Hepatic stellate cell (primary cell): Measurements from ENCODE around the gene CACNB4.

ENCODE experiments used
- DNase-seq: peaks from one replicate; pipeline ENCODE4 v3.0.0; 2011; ENCODE audit warnings: low spot score

CACNB4 gene

DNA sequence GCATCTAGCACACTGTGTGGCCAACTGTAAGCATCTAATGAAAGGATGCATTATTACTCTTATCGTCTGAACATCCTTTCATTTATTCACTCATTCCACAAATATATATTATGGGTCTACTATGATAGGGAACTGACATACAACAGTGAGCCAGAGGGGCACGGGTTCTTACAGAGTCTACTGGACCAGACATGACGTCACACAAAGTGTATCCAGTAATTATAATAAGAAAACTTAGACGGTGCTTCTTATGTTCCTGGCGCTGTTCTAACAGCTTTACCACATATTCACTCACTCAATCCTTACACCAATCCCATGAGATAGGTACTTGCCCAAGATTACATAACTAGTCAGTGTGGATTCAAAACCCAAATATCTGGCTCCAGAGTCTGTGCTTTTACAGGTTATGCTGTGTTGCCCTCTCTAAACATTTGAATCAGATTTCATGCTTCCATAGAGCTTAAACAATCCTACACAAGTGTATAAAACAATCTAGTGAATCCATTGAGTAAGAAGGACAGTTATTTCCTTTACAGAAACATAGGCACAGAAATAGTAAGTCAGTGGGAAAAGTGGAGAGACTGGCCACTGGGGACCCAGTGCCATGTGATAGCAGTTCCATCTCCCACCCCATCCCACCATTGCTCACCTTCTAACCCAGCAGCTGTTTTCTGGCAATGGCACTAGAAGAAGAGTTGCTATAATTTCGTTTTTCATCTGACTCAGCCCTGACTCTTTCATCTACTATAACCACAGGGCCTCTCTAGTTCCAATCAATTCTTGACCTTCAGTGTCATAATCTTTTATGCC is 246.4 kb downstream of the CACNB4 start:
- no peak for DNase-seq

DNA sequence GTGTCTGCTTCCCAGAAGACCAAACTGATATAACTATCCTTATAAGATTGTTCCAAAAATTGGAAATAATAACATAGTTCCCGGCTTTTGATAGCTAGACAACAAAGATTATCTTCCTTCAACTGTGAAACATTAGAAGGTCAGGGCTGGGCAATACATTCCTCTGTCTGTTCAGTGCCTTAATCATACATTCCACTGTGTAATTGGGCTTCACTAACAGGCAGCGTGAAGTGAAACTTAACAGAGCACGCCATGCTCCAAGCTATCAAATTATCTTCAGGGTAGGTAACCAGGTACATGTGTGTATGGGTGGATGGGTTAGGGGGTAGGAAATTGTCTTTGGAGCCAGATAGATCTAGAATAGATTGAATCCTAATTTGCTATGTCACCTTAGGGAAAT is 247.1 kb downstream of the CACNB4 start:
- no peak for DNase-seq

DNA sequence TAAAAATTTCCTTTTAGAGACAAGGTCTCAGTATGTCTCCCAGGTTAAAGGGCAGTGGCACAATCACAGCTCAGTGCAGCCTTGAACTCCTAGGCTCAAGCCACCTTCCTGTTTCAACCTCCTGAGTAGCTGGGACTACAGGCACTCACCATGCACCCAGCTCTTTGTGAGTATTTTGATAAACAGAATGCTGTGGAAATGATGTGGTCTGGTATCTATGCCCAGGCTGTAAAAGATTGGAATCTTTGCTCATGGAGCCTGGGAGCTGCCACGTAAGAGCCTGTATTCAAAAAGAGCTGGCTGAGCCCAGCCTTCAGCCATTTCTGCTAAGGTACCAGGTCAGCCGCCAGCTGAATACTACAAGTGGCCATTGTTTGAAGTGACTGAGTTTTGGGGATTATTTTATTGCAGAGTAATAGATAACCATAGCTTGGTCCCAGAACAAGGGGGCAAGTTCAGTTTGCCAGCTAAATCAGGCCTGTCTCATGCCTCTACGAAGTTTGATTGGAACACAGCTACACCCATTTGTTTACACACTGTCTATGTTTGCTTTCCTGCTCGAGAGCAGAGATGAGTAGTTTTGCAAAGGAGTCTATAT is 249.3 kb downstream of the CACNB4 start:
- no peak for DNase-seq

DNA sequence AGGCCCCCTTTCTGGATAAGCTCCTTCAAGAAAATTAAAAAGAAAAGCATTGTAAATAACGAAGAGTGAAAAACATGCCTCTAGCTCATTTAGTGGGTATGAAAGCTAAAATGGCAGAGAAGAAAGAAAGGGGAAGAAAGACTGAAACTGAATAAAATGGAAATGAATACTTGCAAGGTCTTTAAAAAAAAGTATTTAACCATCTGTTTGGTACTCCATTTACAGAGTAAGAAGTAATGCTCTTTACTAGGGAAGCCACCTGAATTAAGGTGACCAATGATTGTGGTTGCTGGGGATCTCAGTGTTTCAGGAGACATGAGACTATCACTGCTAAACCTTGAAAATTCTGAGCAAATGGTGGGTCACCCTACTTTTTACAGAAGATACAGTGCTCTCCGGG is 253.0 kb downstream of the CACNB4 start:
- no peak for DNase-seq

DNA sequence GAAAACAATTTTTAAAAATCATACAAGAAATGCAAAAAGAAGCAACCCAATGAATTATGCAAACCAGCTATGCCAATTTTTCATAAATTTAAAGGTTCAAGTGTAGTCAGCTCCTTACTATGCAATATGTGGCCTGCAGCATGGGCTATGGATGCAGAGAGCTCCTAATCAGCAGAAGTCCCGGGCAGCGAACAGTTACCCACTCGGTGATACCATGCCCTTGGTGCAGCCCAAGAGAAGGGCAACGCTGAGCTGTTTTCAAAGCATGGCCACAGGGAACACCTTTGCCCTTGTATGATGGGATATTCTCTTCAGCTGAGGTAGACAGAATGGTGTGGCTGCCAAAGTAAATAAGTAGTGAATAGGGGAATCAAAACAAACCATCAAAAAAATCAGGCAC is 253.4 kb downstream of the CACNB4 start:
- DNase-seq = no peak

DNA sequence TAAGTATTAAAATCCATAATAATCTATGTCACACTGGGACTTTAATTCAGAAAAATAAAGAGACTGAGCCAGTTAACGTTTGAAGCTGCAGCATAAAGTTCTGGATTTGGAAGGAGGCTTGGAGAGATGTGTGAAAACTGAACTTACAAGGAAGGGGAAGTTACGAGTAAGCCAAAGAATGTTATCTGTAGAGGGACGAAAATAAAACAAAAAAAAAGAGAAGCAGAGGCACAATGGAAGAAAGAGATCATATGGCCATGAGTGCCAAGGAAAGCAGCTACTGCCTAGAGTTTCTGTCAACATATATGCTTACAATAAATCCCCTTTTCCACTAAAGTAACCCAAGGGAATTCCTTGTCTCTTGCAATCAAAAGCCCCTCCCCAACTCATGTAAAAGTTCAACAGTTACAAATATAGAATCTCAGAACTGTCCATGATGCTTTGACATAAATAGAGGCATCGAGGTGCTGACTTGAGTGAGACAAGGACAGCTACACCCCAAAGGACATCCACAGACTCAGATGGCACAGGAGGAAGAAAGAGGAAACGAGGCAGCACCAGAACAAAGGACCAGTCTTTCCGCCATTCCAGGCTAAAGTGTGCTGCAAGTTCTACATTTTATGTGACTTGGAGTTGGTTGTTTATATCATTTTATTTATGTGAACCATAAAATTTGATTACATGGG is 254.5 kb downstream of the CACNB4 start:
- DNase-seq = no peak

DNA sequence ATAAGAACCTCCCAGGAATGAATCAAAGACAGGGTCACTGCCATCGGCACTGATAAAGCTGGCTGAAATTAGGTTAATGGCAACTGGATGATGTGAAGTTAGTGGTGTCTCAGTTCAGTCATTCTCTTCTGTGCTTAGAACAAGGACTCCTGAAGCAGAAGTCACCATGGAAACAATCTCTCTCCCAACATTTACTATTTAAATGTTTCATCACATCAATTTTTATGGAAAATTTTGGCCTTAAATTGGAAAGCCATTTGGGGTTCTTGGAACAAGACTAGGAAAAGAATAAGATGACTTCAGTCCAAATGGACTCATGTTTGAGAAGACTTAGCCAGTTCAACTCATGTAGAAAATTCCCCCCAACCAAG is 255.2 kb downstream of the CACNB4 start:
- no peak for DNase-seq

DNA sequence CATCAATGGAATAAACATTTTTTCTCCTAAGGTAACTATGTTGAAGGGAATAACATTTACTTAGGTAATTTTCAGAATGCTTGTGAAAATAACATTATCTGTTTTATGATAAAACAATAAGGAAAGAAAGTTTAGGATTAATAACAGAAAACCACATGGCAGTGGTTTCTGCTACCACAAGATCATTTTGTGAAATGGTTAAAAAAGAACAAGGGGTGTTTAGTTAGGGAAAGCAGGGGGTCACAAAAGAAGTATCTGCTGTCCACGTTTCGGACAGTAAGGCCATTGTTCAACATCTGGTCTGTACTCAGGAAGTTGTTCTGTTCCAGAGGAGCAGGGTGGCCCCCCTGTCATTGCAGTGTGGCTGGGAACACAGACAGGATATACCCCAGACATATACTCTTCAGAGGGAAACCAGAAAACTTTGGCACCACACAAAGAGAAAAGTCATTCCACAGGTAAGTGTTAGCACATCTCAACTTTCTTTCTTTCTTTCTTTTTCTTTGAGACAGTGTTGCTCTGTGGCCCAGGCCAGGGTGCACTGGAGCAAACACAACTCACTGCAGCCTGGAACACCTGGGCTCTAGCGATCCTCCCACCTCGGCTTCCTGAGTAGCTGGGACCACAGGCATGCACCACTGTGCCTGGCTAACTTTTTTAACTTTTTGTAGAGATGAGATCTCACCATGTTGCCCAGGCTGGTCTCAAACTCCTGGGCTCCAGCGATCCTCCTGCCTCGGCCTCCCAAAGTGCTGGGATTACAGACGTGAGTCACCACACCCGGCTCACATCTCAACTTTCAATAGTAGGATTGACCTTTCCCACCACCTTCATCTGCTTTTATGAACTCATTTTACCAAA is 255.8 kb downstream of the CACNB4 start:
- DNase-seq = no peak

DNA sequence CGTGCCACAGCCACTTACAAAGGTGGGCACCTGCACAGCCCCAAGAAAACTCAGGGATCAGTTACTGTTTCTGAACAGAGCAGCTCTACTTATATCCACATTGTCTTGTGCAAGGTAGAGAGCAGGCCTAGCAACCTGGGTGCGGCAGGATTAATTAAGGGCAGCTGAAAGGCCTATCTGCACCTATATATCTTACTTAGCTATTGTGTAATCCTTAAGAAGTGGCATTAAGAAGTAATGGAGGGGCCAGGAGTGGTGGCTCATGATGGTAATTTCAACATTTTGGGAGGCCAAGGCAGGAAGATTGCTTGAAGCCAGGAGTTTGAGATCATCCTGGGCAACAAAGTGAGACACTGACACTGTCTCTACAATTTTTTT is 257.8 kb downstream of the CACNB4 start:
- DNase-seq = no peak

DNA sequence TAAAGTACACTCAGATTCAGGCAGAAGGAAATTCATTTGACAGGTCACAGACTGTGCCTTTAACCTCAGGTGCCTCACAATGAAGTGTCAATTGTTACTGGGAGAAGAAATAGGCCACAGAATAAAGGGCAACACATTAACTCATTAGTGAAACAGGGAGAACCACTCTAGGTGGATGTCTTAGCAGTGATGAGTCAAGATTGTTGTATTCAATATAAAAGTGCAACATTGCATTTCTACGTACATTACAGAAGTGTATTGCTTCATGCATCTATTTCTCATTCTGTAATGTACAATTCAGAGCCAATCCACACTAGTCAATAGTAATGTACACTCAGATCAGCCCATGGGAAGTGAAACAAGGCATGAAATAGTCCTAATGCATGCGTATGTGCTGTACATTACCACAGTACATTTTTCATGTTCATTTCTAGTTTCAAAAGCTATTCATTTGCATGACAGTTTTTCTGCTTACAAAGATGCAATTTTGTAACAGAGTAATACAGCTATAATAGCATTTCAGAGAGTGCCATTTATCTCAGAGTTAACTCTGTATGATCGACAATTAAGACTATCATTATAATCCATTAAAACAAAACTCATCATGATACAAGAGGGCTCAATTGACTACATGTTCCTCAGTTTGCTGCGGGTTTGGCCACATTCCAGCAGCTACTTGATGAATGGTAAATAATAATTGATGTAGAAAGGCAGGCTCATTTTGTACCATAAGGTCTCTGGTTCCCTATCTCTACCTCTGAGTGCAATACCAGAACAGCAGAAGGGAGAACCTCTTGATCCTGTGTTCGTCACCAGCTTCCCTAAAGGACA is 258.4 kb downstream of the CACNB4 start:
- no peak for DNase-seq

DNA sequence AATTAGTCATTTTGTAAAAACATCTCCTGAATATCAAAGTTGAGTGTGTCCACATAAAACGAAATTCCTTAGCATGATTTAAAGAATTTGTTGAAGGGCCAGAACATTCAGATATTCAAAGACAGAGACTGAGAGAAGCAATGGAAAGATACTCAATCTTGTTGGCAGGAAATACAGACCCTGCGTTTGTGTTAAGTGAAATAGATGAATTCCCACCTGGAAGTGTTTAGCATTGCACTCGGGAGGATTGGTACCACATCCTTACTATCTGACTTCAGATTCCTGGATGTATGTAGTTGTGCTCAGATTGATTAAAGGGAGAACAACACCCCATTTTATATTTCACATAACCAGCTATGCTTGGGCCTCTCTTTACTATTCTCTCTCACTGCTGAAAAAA is 260.9 kb downstream of the CACNB4 start:
- no peak for DNase-seq

DNA sequence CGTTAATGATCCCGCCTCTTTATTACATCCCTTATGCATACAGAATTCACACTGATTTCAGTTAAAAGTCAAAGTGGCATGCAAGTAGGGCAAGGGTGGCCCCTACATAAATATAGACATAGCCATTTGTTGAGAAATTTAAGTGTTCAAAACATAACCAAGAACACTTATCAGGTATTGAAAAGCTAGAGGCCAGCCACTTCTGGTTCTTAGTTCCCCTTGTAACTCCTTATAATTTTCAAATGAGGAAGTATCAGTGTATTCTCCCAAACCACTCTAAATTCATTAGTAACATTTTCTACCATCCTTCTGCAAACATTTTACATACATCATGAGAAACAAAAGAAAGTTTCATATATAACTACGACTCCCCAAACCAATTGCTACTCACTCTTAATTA is 264.9 kb downstream of the CACNB4 start:
- DNase-seq = no peak

DNA sequence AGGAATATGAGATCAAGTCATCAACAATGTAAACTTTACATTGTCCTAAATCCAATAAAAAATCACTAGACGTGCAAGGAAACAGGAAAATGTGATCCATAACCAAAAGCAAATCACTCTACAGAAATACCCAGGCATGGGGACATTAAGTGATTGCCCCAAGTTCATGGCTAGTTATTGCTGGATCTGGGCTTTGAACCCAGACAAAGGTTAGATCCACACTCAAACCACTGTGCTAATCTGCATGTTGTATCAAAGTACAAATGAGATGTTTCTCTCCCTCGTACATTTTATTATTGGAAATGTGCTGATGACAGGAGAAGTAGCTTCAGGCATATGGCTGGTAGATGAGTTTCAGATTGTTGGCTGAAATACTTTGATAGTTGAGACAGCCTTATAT is 267.9 kb downstream of the CACNB4 start:
- no peak for DNase-seq

DNA sequence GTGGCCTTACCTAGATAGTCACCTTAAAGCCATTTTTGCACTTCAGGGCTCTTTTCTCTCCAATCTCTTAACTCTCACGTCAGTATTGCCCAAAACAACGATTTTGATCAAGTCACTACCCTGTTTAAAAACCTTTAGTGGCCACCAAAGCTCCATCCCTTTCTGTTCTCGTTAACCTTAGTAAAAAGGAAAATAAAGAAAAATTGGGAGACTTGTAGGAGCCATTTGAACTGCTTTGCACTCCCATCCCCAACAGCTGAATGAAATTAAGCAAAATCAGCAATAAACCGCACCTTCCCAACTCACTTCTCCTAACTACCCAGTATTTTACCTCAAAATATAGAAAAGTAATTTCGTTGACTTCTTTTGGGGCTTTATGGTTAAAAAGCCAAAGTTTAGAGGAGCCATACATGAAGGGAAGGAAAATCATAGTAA is 269.9 kb downstream of the CACNB4 start:
- DNase-seq = no peak

DNA sequence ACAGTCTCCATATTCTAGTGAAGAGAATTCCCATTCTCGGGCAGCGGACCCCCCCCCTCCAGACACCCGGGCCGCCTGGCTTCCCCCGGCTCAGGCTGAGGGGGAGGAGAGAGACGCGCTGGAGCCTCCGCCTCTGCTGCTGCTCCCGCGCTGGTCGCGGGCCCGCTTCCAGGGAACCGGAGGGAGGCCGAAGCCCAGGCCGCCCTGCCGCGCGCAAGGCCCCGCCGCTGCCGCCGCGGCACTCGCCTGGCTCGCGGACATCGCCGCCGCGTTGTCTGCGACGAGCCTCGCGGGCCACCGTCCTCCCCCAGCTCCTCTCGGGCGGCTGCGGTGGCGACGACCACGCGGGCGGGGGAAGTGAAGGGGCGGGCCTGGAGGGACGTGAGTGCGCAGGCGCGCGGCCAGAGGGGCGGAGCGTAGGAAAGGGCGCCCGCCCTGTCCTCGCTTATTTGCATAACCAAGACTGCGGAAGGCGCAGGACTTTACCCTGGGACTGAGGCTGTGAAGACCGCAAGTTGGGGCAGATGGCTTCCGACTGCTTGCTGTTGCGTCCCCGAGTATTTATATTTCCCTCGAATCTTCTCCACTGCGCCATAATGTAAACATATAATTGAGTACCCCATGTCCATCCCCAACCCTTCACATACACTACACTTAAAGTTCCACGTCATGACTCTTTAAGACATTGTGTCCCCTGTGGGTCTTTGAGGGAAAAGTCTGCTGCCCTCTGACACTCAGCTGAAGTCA is 270.5 kb downstream of the CACNB4 start, which contains the start of gene ARL5A:
Gene ARL5A, minus strand, starts transcription at position 279 of the 747 bp plus-strand sequence. Its CDS starts 245 bp downstream, at position 34.
- DNase-seq = peak; percentile 88

DNA sequence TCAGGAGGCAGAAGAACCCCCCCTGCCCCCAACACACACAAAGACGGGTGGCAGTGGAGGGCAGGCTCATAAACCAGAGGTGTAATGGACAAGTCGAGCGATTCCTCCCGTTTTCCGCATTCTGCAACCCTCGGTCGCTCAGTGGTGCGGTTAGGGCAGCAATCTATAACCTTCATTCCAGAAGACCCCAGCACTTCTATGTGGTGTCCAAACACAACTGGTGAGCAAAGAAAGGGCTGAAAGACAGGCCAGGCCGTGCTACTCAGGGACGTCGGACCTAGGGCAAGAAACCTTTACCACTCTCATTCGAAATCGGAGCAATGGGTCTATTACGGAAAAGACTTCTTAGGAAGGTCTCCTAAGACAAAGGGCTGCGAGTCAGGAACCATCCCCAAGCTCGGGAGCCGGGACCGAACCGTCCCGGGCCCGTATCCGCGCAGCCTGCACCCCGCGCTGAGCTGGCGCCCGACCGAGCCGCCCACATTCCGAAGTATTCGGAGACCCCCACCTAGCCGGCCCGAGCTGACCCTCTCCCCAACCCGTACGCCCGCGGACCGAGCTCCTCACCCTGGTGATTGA is 271.2 kb downstream of the CACNB4 start:
- peak; percentile 20 for DNase-seq

DNA sequence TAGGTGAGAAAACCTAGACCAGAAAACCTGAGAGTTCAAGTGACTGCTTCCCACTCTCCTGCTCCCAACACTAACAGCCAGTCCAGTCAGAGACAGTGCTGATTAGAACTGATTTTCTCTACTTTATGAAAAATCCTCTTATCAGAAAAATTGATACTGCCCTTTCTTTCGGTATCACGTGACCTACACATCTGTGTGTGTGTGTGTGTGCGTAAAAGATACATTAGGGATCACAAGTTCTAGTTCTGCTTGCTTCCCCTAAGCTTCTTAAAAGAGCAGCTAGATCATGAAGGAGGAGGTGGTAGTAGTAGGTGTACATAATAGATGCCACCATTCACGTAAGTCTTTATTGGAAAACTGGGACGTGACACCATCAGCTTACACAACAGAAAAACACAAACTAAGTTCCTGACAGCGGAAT is 272.1 kb downstream of the CACNB4 start:
- no peak for DNase-seq

DNA sequence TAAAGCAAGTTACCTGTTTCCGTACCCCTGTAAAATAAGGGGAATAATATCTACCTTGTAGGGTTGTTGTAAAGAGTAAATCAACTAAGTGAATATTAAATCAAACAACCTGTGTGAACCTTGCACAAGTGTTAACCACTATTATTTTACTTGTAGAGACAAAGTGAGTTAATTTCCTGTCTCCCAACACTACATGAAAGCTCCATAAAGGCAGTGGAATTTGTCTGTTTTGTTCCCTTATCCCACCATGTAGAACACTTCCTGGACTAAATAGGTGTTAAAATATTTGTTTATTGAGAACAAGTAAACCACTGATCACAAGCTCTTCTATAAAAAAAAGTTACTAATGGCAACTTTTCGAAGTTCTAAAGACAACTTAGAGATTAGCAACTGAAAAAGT is 274.0 kb downstream of the CACNB4 start:
- DNase-seq = no peak

DNA sequence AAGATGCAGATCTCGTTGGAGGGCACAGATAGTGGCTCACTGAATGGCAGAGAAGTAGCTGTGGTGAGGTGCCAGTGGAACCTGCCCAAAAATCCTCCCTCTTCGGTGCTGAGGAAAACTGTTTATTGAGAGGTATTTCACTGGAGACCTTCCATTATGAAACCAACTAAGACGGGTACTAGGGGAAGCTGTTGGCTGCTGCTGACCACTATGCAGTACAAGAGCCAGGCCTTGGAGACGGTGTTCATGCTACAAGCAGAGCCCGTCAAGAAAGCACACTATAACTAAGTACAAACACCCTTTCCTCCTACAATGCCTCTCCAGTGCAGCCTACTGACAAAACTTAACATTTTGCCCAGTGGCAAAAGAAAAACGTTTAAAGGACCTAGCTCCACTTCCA is 275.2 kb downstream of the CACNB4 start:
- no peak for DNase-seq

DNA sequence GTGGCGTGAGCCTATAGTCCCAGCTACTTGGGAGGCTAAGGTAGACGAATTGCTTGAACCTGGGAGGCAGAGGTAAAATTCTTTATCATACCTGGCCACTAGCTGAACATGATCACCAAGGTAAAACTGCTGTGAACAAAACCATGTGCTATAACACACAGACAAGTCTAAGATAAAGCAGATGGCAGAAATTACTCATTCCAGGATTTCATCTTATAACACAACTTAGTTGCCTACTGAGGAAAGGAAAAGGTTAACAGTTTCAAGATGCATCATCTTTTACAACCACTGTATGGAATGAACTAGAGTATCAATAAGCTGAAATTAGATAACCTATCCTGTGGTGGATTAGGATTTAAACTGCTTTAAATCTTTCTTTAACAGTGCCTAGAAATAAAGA is 278.9 kb downstream of the CACNB4 start:
- DNase-seq = no peak
